ENCODE measurements around the gene GRID2. TPM values are rescaled to one million over a fixed set of nuclear protein-coding genes. Genes with fewer than 3 reads are reported as not detected.

The GRID2 gene
- total RNA-seq, 1 experiment from 2014 or later, result 2.2 TPM

DNA sequence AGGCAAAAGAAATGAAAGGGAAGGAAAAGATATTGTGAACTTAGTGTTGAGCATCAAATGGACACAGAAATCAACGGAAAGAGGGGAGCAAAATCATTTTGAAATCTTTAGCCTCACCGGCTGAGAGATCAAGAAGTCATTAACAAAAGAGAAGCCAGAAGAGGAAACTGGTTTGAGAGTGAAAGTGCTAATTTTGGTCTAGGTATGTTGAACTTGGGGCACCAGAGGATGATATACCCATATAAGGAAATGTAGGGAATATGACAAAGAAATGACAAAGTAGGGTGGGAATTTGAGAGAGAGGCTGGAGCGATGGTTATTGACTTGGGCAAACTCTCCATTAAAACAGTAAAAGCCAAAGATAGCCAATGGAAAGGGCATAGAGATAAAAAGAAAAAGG lies 1341.4 kb downstream of the GRID2 start:
- Histone ChIP-seq H3K9me3 (ENCODE audit: low read length) (no peaks in the 10 kb centered on the region), H3K4me3 (ENCODE audit: low read length) (no peak overlapping the region), H3K27ac (ENCODE audit: low read length) (0 out of 2 replicates have a peak overlapping the region, but pooled peaks have one; percentile 87), H3K27me3 (ENCODE audit: low read length) (no peaks in the 10 kb centered on the region), H3F3A (ENCODE audit: low read length, unreplicated experiment) (no peaks in the 10 kb centered on the region), H3K4me1 (ENCODE audit: insufficient read depth, low read length) (peaks cover 21% of the 10 kb centered on the region), H3K4me2 (ENCODE audit: low read length) (no peak overlapping the region), H4K20me1 (ENCODE audit: low read length) (no peaks in the 10 kb centered on the region), H3K9me2 (replicated peaks; ENCODE audit: low read length) (no peaks in the 10 kb centered on the region), H3K36me3 (ENCODE audit: low read depth, low read length) (no peaks in the 10 kb centered on the region), H3K79me2 (ENCODE audit: low read length) (no peaks in the 10 kb centered on the region), H2AFZ (ENCODE audit: low read length) (no peak overlapping the region), H3K9ac (ENCODE audit: low read length) (no peak overlapping the region)
- ChIA-PET POLR2A (ENCODE audit: unreplicated experiment) (no interaction called here), CTCF (no interaction called here)
- BruUV-seq (replicated peaks), result no TSS peak
- TF ChIP-seq, protein P1, sequence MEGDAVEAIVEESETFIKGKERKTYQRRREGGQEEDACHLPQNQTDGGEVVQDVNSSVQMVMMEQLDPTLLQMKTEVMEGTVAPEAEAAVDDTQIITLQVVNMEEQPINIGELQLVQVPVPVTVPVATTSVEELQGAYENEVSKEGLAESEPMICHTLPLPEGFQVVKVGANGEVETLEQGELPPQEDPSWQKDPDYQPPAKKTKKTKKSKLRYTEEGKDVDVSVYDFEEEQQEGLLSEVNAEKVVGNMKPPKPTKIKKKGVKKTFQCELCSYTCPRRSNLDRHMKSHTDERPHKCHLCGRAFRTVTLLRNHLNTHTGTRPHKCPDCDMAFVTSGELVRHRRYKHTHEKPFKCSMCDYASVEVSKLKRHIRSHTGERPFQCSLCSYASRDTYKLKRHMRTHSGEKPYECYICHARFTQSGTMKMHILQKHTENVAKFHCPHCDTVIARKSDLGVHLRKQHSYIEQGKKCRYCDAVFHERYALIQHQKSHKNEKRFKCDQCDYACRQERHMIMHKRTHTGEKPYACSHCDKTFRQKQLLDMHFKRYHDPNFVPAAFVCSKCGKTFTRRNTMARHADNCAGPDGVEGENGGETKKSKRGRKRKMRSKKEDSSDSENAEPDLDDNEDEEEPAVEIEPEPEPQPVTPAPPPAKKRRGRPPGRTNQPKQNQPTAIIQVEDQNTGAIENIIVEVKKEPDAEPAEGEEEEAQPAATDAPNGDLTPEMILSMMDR (conservative IDR thresholded peaks at IDR 0.05; ENCODE audit: low read depth, low read length), result no peak
- no peak for TF ChIP-seq EZH2 (IDR thresholded peaks at IDR 0.05; ENCODE audit: low read length, unreplicated experiment)
- TF ChIP-seq EZH2phosphoT487 (IDR thresholded peaks at IDR 0.05; ENCODE audit: borderline replicate concordance, low read length), result no peak
- DNase-seq (no peak), ATAC-seq (no peak)
- intact Hi-C loops (cut with micrococcal nuclease), result no loop called here

DNA sequence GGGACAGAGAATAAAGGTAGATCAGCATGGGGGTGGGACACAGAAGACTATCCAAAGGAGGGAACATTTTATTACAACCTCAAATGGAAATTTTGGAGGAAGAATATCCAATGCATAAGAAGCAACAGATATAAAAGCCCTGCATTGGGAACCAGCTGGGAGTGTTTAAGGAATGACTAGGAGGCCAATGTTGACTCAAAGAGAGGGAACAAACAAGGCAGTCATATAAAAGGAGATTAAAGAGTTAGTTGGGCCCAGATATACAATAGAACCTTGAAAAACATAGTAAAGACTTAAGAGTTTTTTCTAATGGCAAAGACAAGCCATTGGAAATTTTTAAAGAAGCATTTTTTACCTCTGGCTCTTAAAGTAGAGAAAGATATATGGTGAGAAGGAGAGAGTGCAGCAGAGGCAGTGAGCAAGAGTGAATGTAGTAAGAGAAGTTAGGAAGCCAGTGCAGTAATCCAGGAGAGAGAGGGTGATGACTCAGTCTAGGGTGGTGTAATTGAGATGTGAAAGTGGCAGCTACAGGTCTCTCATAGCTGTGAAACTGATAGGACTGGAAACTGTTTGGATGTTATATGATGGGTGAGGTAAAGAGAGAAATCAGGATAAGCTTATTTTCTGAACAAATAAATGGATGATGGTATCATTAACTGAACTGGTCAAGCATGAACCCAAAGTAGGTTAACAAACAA lies 1342.6 kb downstream of the GRID2 start:
- Histone ChIP-seq H3K27me3 (ENCODE audit: low read length) (no peaks in the 10 kb centered on the region), H3F3A (ENCODE audit: low read length, unreplicated experiment) (no peaks in the 10 kb centered on the region), H3K4me3 (ENCODE audit: low read length) (no peak overlapping the region), H3K9ac (ENCODE audit: low read length) (no peak overlapping the region), H3K27ac (ENCODE audit: low read length) (peak overlapping the region; percentile 87), H3K36me3 (ENCODE audit: low read depth, low read length) (no peaks in the 10 kb centered on the region), H2AFZ (ENCODE audit: low read length) (no peak overlapping the region), H3K9me2 (replicated peaks; ENCODE audit: low read length) (no peaks in the 10 kb centered on the region), H4K20me1 (ENCODE audit: low read length) (no peaks in the 10 kb centered on the region), H3K4me1 (ENCODE audit: insufficient read depth, low read length) (peaks cover 21% of the 10 kb centered on the region), H3K4me2 (ENCODE audit: low read length) (peak overlapping the region; percentile 27; the same call in 1 of the 2 replicates), H3K79me2 (ENCODE audit: low read length) (no peaks in the 10 kb centered on the region), H3K9me3 (ENCODE audit: low read length) (no peaks in the 10 kb centered on the region)
- ATAC-seq (peak; percentile 97), DNase-seq (peak; percentile 65)
- BruUV-seq (replicated peaks), result no TSS peak
- POLR2A ChIA-PET (ENCODE audit: unreplicated experiment), result no interaction called here
- TF ChIP-seq, protein P1 (conservative IDR thresholded peaks at IDR 0.05; ENCODE audit: low read depth, low read length), result no peak
- TF ChIP-seq EZH2phosphoT487 (IDR thresholded peaks at IDR 0.05; ENCODE audit: borderline replicate concordance, low read length), result no peak
- no peak for TF ChIP-seq EZH2 (IDR thresholded peaks at IDR 0.05; ENCODE audit: low read length, unreplicated experiment)
- intact Hi-C loops (cut with micrococcal nuclease), result no loop called here
- CTCF ChIA-PET, result no interaction called here

DNA sequence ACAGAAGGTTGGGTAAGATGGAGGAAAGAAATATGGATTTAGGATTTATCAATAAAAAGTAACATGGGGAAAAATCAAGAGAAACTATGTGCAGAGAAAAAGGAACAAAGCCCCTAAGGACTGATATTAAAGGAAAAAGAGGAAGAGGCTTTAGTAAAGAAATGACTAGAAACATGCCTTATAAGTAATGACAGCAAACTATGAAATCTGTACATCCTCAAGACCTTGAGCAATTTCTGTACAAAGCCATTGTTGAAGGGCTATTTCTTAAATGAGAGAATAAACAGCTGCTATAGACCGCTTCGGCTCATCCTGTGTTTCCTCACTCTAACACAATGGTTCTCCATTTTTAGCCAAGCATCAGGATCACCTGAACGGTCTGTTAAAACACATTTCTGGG lies 1344.5 kb downstream of the GRID2 start:
- H3K27me3 ChIP-seq (ENCODE audit: low read length), result no peaks in the 10 kb centered on the region
- DNase-seq (no peak), ATAC-seq (no peak)
- CTCF ChIA-PET, result no interaction called here
- peaks cover 21% of the 10 kb centered on the region for H3K4me1 ChIP-seq (ENCODE audit: insufficient read depth, low read length)
- TF ChIP-seq, protein P1 (conservative IDR thresholded peaks at IDR 0.05; ENCODE audit: low read depth, low read length), result no peak
- TF ChIP-seq EZH2phosphoT487 (IDR thresholded peaks at IDR 0.05; ENCODE audit: borderline replicate concordance, low read length) (no peak), EZH2 (IDR thresholded peaks at IDR 0.05; ENCODE audit: low read length, unreplicated experiment) (no peak)
- no peaks in the 10 kb centered on the region for H3K36me3 ChIP-seq (ENCODE audit: low read depth, low read length)
- no peaks in the 10 kb centered on the region for H3K9me3 ChIP-seq (ENCODE audit: low read length)
- H2AFZ ChIP-seq (ENCODE audit: low read length), result no peak overlapping the region
- no peaks in the 10 kb centered on the region for H4K20me1 ChIP-seq (ENCODE audit: low read length)
- POLR2A ChIA-PET (ENCODE audit: unreplicated experiment), result no interaction called here
- no peaks in the 10 kb centered on the region for H3F3A ChIP-seq (ENCODE audit: low read length, unreplicated experiment)
- intact Hi-C loops (cut with micrococcal nuclease), result no loop called here
- no peak overlapping the region for H3K4me2 ChIP-seq (ENCODE audit: low read length)
- H3K9ac ChIP-seq (ENCODE audit: low read length), result no peak overlapping the region
- no peak overlapping the region for H3K4me3 ChIP-seq (ENCODE audit: low read length)
- no peaks in the 10 kb centered on the region for H3K9me2 ChIP-seq (replicated peaks; ENCODE audit: low read length)
- no peak overlapping the region for H3K27ac ChIP-seq (ENCODE audit: low read length)
- no TSS peak for BruUV-seq (replicated peaks)
- no peaks in the 10 kb centered on the region for H3K79me2 ChIP-seq (ENCODE audit: low read length)
